Right ventricle myocardium inferior (tissue), 1 donor: Measurements from ENCODE around the gene FIS1. TPM values are rescaled to one million over a fixed set of nuclear protein-coding genes. Genes with fewer than 3 reads are reported as not detected.
"Not testable (repeated sequence)": the region's sequence is repeated elsewhere in the genome, so short reads cannot be mapped to it uniquely, and the experiment has no call there.

Experiments
- ATAC-seq: fragments of 200-7000 bp; cut with Tn5 transposase; one replicate; pipeline ENCODE4 v1.9.1; 2020; ENCODE audit warnings: mild to moderate bottlenecking, moderate library complexity
- DNase-seq: peaks from one replicate; pipeline ENCODE4 v3.0.0; 2021; ENCODE audit errors: missing footprints
- intact Hi-C: fragments of 100-400 bp; cut with DNase I; formaldehyde crosslinking; loops from one replicate; pipeline ENCODE4 v1.11.0; 2022
- total RNA-seq: library from RNA; stranded (reverse); fragmentation: NEBNext Ultra II Directional; extraction: Animal tissue kit (Norgen Biotek cat#: 25700); gene quantifications from one replicate; pipeline ENCODE4 v1.2.1, GENCODE V29; 2021
- donor health status: DM: no; HTN: yes; CAD: no; lungs with severe emphysema.

Gene FIS1
- total RNA-seq, 1 donor from 2014 or later, result 331 TPM

GRCh38 chr7:101265622-101266516 lies 21.0 kb upstream of the FIS1 start:
- DNase-seq (no peak), ATAC-seq (no peak)
- intact Hi-C loops, result no loop called here

GRCh38 chr7:101264102-101264706 lies 19.3 kb upstream of the FIS1 start:
- intact Hi-C loops, DNase-seq: not testable (repeated sequence)
- peak; percentile 83 for ATAC-seq

DNA sequence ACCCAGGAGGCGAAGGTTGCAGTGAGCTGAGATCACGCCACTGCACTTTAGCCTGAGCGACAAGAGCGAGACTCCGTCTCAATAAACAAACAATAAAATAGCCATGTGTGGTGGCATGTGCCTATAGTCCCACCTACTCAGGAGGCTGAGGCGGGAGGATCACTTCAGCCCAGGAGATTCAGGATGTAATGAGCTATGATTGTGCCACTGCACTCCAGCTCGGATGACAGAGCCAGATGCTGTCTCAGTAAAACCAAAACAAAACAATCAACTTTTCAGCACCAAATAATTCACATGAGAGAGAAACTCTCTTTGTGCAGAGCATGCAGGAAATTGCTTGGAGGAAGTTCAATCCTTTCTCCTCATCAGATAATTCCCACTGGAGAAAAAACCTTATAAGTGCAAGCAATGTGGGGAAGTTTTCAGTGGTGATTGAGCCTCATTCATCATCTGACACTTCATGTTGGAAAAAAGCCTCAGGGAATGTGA lies 13.4 kb upstream of the FIS1 start:
- intact Hi-C loops, result no loop called here
- DNase-seq (no peak), ATAC-seq (no peak)

DNA sequence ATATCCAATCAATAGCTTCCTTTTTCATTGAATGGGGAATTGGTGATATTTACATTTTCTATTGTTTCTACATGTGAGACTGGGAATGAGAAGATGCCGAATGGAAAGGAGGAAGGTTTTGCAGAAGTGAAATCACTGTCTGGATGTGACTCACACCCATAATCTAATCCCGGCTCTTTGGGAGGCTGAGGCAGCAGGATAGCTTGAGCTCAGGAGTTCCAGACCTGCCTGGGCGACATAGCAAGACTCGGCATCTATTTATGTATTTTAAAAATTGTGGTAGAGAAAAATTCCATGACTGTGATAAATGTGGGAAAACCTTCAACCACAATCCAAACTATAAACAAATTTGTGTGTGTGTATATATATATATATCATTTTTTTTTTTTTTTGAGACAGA lies 10.9 kb upstream of the FIS1 start:
- intact Hi-C loops, result no loop called here
- DNase-seq (no peak), ATAC-seq (no peak)

DNA sequence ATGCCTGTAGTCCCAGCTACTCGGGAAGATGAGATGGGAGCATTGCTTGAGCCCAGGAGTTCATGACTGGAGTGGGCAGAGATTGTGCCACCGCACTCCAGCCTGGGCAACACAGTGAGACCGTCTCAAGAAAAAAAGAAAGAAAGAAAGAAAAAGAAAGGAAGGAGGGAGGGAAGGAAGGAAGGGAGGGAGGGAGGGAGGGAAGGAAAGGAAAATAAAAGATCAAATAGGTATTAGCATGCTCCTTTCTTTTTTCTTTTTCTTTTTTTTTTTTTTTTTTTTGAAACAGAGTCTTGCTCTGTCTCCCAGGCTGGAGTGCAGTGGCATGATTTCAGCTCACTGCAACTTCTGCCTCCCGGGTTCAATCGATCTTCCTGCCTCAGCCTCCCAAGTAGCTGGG lies 8.3 kb upstream of the FIS1 start:
- ATAC-seq, DNase-seq, intact Hi-C loops: not testable (repeated sequence)

- ATAC-seq (peak; percentile 100), DNase-seq (peak; percentile 98)
- intact Hi-C loops, result no loop called here
Measured at GRCh38 chr7:101251871-101252659, 7.2 kb upstream of the FIS1 start.

DNA sequence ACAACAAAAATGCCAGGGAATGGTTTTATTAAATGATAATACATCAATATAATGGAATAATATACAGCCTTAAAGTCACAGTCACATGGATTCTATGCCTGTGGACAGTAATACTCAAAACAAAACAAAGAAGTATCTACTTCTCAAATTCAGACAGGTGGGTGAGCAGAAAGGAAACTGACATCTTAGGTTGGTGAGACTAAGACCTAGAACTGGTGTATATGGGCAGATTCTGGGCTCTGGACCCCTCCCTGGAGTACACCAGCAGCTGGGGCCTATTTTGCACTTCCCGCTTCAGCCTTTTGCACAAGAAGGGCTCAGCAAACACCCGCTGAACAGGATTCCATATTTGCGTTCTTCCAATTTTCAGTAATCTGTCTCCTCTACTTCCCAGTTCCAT lies 5.4 kb upstream of the FIS1 start:
- no peak for DNase-seq
- intact Hi-C loops, result no loop called here
- no peak for ATAC-seq

GRCh38 chr7:101248276-101248675 lies 3.4 kb upstream of the FIS1 start:
- intact Hi-C loops, result no loop called here
- ATAC-seq (no peak), DNase-seq (no peak)

GRCh38 chr7:101245147-101245668 lies 327 bp upstream of the FIS1 start:
- ATAC-seq, result no peak
- intact Hi-C loops, result no loop called here
- DNase-seq, result no peak

DNA sequence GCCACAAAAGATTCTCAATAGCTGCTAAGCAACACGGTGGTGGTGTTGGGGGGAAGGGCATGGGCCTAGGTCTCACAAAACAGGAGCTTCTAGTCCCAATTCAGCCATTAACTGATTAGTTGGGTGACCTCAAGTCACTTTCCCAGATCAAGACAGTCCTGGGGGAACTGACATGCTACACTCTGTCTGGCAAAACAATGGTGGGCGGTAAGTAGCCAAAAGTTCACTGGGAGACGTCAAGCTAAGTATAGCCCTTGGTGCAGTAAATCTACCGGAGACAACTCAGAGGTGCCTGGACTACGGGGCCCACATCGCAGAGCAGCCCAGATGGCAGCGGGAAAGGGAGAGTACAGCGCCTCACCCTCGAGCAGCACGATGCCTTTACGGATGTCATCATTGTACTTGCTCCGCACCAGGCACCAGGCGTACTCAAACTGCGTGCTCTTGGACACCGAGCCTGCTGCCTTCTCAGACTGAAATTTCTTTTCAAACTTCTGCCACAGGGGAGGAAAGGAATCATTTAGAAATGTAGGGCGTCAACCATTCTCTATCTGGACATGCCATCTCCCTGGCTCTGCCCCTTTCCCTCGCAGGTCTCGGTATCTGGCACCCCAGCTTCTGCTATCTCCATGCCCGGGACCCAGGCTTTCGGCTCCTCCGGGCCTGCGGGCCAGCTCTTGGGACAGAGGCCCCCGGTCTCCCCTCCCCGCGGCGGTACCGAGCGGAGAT lies 1.1 kb downstream of the FIS1 start:
- ATAC-seq (no peak), DNase-seq (no peak)
- intact Hi-C loops, result loop anchor here (1.0 kb wide), 1 partner anchor 26 kb away; the partner anchor contains the start of gene ZNHIT1

DNA sequence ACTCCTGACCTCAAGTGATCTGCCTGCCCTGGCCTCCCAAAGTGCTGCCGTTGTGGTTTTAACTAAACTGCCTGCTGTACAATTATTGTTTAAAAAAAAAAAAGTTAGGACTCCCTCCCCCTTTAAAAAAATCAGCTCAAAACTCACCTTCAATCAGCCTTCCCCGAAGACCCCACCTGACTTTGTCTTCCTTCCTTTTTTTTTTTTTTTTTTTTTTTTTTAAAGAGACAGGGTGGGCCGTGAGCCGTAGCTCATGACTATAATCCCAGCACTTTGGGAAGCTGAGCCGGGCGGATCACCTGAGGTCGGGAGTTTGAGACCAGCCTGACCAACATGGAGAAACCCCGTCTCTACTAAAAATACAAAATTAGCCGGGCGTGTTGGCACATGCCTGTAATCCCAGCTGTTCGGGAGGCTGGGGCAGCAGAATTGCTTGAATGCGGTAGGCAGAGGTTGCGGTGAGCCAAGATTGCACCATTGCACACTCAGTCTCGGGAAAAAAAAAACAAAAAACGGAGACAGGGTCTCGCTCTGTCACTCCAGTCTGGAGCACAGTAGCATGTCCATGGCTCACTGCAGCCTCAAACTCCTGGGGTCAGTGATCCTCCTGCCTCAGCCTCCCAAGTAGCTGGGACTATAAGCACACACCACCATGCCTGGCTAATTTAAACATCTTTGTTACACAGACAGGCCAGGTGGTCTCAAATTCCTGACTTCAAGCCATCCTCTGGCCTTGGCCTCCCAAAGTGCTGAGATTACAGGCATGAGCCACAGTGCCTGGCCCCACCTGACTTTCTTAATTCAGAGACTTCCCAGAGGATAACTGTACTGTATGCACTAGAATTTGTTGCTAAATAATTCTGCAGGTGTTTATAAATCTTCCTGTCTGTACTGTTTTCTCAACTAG lies 3.2 kb downstream of the FIS1 start:
- intact Hi-C loops, result no loop called here
- ATAC-seq, result no peak
- no peak for DNase-seq

DNA sequence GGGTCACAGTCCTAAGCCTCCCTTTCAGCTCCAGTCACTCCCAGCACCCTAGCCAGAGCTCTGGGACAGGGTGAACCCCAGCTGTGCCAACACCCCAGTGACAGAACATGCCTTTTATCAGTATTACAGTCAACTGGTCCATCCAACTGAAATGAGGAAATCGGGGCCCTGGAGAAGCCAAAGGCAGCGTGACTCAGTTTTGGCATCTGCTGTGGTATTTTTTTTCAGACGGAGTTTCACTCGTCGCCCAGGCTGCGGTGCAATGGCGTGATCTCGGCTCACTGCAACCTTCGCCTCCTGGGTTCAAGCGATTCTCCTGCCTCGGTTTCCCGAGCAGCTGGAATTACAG lies 3.9 kb downstream of the FIS1 start:
- ATAC-seq (no peak), DNase-seq (no peak)
- intact Hi-C loops, result no loop called here

DNA sequence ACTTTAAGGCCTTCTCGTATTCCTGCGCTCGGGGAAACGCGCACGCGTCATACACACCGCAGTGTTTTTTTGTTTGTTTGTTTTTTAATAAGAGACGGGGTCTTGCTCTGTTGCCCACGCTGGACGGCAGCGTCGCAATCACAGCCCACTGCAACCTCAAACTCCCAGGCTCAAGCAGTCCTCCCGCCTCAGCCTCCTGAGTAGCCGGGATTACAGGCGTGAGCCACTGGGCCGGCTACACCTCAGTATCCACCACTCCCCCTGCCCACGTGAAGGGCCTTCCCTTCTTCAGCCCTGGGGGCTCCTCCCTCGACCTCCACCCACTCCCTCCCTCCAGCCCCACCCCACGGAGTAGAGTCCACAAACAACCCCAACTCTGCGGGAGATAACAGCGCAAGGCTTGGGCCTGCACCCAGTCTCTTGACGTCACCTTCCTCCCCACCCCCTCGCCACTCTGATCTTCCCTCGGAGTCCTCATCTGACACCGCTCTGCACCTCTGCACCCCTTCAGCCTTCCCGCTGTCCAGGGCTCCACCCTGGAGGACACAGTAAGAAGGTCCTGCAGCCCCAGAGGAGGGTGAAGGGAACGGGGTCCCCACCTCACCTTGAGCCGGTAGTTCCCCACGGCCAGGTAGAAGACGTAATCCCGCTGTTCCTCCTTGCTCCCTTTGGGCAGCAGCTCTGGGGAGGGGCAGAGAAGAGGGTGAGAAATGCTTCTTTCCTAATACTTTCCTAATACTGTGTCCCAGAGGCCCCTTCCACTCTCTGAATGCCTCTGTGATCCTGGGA lies 4.5 kb downstream of the FIS1 start:
- intact Hi-C loops, result no loop called here
- DNase-seq, result no peak

DNA sequence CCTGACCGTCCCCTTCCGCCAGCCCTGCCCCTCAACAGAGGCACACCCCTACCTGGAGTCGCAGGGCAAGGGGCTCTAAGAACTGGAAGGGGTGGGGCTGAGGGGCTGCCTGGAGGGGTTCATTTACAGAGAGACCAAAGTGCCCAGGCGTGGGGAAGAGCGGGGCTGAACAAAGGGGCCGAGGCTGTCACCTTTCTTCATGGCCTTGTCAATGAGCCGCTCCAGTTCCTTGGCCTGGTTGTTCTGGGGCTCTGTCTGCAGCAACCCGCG lies 5.0 kb downstream of the FIS1 start:
- ATAC-seq (no peak), DNase-seq (no peak)
- intact Hi-C loops, result no loop called here

More for the DNA sequence above, 4.5 kb downstream of the FIS1 start:
- no peak for ATAC-seq

GRCh38 chr7:101239191-101239950 lies 5.5 kb downstream of the FIS1 start:
- intact Hi-C loops, result no loop called here
- DNase-seq, result no peak
- no peak for ATAC-seq
